ENCODE results near the gene DAP. TPM values are rescaled to one million over a fixed set of nuclear protein-coding genes. Genes with fewer than 3 reads are reported as not detected.
A peak's percentile ranks its signal among the peaks of the same experiment; 100 is the strongest.

DAP gene
- total and polyA plus RNA-seq, 2 experiments from 2014 or later: 35.7 to 37.6 TPM

- H3K4me3 ChIP-seq: no peak overlapping the region
- H3K27me3 Mint-ChIP-seq (ENCODE audit: insufficient read depth, low read depth, poor library complexity): peaks cover 2% of the 10 kb centered on the region
- peak overlapping the region; percentile 60 for H3K27ac Mint-ChIP-seq
- H3K27ac ChIP-seq (ENCODE audit: low read depth): no peak overlapping the region
- no peak overlapping the region for H3K4me2 ChIP-seq
- no peaks in the 10 kb centered on the region for H3F3A ChIP-seq (replicated peaks; ENCODE audit: low read depth)
- ATAC-seq (no peak), DNase-seq (ENCODE audit: low spot score) (no peak)
- no peaks in the 10 kb centered on the region for H3K27me3 ChIP-seq (ENCODE audit: insufficient read depth)
- H3K4me3 Mint-ChIP-seq: no peak overlapping the region
- peaks cover 30% of the 10 kb centered on the region for H3K79me2 ChIP-seq (replicated peaks; ENCODE audit: insufficient read depth)
- H3K9me2 ChIP-seq (ENCODE audit: insufficient read depth): no peaks in the 10 kb centered on the region
- H2AFZ ChIP-seq: no peak overlapping the region
- TF ChIP-seq REST (IDR thresholded peaks at IDR 0.05; ENCODE audit: unreplicated experiment) (no peak), STAT1 (IDR thresholded peaks at IDR 0.05; ENCODE audit: unreplicated experiment) (no peak), CREB1 (CRISPR knock-in tag; IDR thresholded peaks at IDR 0.05; ENCODE audit: low read depth) (no peak), EZH2phosphoT487 (IDR thresholded peaks at IDR 0.05; ENCODE audit: unreplicated experiment) (no peak), EZH2 (IDR thresholded peaks at IDR 0.05; ENCODE audit: low read depth, unreplicated experiment) (no peak), ZNF114 (CRISPR knock-in tag; IDR thresholded peaks at IDR 0.05) (no peak), ETS1 (IDR thresholded peaks at IDR 0.05) (no peak), JUNB (IDR thresholded peaks at IDR 0.05; ENCODE audit: unreplicated experiment) (no peak), POLR2AphosphoS5 (IDR thresholded peaks at IDR 0.05; ENCODE audit: low read depth) (no peak), NANOG (IDR thresholded peaks at IDR 0.05; ENCODE audit: borderline replicate concordance) (no peak), ZNF462 (CRISPR knock-in tag; IDR thresholded peaks at IDR 0.05) (no peak), ZNF331 (CRISPR knock-in tag; IDR thresholded peaks at IDR 0.05; ENCODE audit: low read depth) (no peak), CTCF (conservative IDR thresholded peaks at IDR 0.05; ENCODE audit: low read depth in 2 of 2) (no peak)
- peaks cover 3% of the 10 kb centered on the region; the same call in 1 of the 3 replicates for H3K9me3 Mint-ChIP-seq
- H3K36me3 ChIP-seq (ENCODE audit: insufficient read depth): no peaks in the 10 kb centered on the region; the same call in 1 of the 2 replicates
- peaks cover 11% of the 10 kb centered on the region for H4K20me1 ChIP-seq (replicated peaks; ENCODE audit: insufficient read depth)
- H3K4me1 ChIP-seq (ENCODE audit: insufficient read depth): peaks cover 15% of the 10 kb centered on the region; the same call in 1 of the 2 replicates
- peaks cover 24% of the 10 kb centered on the region for H3K4me1 Mint-ChIP-seq
- peaks cover 13% of the 10 kb centered on the region; the same call in 2 of the 3 replicates for H3K36me3 Mint-ChIP-seq (ENCODE audit: low read depth)
These were observed 7.9 kb downstream of the DAP start for GRCh38 chr5:10753178-10753577.
